GM19035 (cell line): ENCODE results near the gene RETSAT.

Experiments used
- ATAC-seq: cut with Tn5 transposase; IDR thresholded peaks from one replicate; pipeline ENCODE4 v1.9.1; 2021; ENCODE audit not compliant: unreplicated experiment

RETSAT gene

DNA sequence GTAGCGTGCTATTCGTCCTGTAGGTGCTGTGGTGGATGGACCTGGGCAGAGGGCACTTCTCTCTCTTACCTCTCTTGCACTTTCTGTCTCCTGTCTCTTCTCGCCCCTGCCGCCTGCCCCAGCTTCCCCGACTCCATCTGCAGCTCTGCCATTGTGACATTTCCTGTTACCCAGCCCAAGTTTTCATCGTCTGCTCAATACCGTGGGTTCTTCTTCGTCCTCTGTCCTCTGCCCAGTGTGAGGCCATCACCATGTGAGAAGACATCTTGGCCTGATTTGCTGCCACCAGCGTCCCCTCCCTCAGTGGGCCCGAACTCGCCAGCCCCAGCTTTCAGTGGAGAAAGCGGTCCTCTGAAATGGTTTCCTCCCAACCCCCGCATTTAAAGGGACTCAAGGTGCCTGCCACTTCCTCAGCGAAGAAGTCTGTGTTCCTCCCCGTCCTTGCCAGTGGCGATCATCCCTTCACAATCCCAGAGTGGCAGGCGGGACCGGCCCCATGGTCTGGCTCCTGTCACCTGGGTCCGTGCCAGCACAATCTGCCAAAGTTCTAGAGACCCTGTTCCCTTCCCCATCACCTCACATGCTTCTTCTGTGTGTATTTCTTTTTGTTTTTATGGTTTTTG, 44.5 kb downstream of the RETSAT start:
- no peak for ATAC-seq

DNA sequence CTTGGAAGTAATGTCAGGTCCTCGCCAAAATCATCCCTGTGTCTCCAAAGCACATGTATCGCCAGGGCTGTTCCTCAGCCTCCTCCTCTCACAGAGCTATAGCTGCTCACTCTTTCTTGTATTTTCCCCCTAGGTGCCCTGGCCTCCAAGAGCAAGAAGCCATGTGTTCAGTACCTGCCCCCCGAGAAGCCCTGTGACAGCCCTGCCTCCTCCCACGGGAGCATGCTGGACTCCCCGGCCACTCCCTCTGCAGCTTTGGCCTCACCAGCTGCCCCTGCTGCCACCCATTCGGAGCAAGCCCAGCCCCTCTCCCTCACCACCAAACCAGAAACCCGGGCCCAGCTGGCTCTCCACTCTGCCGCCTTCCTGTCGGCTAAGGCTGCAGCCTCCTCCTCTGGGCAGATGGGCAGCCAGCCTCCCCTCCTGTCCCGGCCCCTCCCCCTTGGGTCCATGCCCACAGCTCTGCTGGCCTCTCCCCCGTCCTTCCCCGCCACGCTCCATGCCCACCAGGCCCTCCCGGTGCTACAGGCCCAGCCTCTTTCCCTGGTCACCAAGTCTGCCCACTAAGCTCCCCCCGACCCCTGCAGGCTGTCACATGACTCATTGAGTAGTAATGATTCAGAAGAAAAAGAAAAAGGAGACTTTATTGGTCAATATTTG, 45.3 kb downstream of the RETSAT start:
- ATAC-seq: no peak

DNA sequence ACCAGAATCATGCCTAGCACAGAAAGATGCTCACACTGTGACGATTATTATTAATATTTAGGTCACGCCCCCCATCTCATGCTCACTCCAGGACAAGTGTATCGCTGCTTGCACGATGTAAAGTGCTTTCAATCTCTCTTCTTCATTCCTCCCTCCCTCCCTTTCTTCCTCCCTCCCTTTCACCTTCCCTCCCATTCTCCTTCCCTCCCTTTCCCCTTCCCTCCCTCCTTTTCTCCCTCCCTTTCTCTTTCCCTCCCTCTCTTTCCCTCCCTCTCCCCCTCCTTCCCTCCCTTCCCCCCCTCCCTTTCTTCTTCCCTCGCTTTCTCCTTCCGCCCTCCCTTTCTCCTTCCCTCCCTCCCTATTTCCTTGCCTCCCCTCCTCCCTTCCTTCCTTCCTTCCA, 46.1 kb downstream of the RETSAT start:
- ATAC-seq: no peak

DNA sequence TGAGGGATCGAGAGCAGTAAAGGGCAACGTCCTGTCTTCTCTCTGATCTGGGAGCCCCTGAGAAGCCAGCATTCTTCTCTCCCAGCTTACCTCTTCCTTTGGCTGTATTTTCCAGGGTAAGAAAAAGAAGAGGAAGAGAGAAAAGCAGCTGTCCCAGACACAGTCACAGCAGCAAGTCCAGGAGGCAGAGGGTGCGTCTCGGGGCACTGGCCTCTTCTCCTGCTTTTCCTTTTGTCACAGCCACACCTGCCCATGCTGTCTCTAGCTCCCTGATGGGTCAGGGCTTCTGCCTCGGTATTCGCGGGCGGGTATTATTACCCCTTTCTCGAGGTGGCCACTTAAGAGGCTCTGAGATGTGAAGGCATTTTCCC, 46.8 kb downstream of the RETSAT start:
- no peak for ATAC-seq

DNA sequence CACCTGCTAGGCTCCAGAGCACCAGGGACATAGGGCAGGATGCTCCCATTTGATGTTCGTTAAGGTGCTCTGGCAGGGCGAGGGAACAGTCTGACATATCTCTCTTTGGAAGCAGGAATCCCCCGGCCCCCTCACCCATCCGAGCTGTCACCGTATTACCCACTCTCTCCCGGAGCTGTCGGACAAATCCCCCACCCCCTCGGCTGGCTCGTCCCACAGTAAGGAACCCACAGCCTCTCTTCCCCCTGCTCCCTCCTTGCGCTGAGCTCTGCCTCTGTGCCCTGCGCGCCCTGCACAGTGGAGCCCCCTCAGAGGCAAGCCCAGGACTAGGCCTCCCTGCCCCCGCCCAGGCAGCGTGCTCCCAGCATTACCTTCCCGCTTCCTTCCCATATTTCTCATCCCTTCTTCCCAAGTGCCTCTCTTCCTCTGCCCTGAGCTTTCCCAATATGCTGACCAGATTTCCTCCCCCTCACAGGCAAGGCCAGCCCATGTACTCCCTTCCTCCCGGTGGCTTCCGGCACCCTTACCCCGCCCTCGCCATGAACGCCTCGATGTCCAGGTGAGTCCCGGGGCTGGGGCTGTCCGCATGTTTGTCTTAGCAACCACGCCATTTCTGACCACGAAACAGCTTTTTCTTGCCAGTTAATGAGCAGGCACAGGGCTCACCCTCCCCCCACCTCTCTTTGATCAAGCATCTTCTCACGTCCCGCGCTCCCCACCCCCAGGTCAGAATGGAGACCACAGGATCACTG, 50.4 kb downstream of the RETSAT start:
- ATAC-seq: no peak

DNA sequence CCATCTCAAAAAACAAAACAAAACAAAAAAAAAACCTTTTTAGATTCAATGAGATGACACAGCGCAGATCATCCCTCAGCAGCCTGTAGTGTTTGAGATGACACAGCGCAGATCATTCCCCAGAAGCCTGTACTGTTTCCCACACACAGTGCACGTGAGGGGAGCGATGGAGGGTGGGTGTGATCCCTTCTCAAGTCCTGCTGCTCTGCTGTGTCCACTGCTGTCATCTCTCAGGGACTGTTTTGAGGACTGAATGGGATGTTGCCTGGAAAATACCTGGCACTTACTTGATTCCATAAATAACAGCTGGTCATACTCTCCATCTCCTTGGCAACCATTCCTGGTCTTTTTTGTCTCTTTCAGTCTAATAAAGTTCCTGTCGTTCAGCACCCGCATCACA, 52.2 kb downstream of the RETSAT start:
- ATAC-seq: no peak
